Activated T-cell treated with anti-CD3 and anti-CD28 coated beads, Interleukin-2, amount 50 U/mL, for 72 hours (primary cell): ENCODE measurements around the gene UGT1A8. TPM values are rescaled to one million over a fixed set of nuclear protein-coding genes. Genes with fewer than 3 reads are reported as not detected.

ENCODE experiments used
- ATAC-seq, 2 donors: fragments of 150-1000 bp; cut with Tn5 transposase; replicated peaks in 1 of 2; 2 replicates each; pipeline ENCODE4 v1.10.0; 2021; ENCODE audit warnings: moderate library complexity in 2 of 2, mild to moderate bottlenecking in 1 of 2
- DNase-seq, 2 donors: peaks; one replicate each; pipeline ENCODE4 v3.0.0; 2021 to 2022; ENCODE audit warnings: mixed read lengths in 1 of 2
- H3K27ac Mint-ChIP-seq: one replicate; pipeline ENCODE4 v1.8.0; 2022; ENCODE audit warnings: mild to moderate bottlenecking, moderate library complexity, mixed read lengths
- H3K27me3 Mint-ChIP-seq: one replicate; pipeline ENCODE4 v1.8.0; 2022; ENCODE audit warnings: low read depth, mixed read lengths
- H3K36me3 Mint-ChIP-seq, 2 donors: one replicate each; pipeline ENCODE4 v1.8.0; 2022; ENCODE audit warnings: mixed read lengths in 2 of 2, mild to moderate bottlenecking in 1 of 2; ENCODE audit not compliant: insufficient read depth in 2 of 2
- H3K4me1 Mint-ChIP-seq: one replicate; pipeline ENCODE4 v1.8.0; 2022; ENCODE audit warnings: low read depth, mixed read lengths
- H3K4me3 Mint-ChIP-seq, 2 donors: one replicate each; pipeline ENCODE4 v1.8.0; 2022; ENCODE audit warnings: mild to moderate bottlenecking in 2 of 2, mixed read lengths in 2 of 2, moderate library complexity in 2 of 2
- H3K9me3 Mint-ChIP-seq, 2 donors: one replicate each; pipeline ENCODE4 v1.8.0; 2022; ENCODE audit warnings: mixed read lengths in 2 of 2
- total RNA-seq, 2 donors: library from RNA; stranded (reverse); gene quantifications; one replicate each; pipeline ENCODE4 v1.2.3, GENCODE V29; 2022

Gene UGT1A8
- total RNA-seq, 2 donors from 2014 or later, result not detected

GRCh38 chr2:233821196-233821595 lies 203.8 kb downstream of the UGT1A8 start:
- Mint-ChIP-seq H3K4me1 (no peaks in the 10 kb centered on the region), H3K27me3 (no peaks in the 10 kb centered on the region), H3K9me3 (no peaks in the 10 kb centered on the region)

GRCh38 chr2:233821709-233822100 lies 204.3 kb downstream of the UGT1A8 start:
- no peak overlapping the region for H3K4me3 Mint-ChIP-seq
- ATAC-seq (no peak), DNase-seq (no peak)
- no peaks in the 10 kb centered on the region for H3K4me1 Mint-ChIP-seq
- H3K27ac Mint-ChIP-seq, result no peak overlapping the region
- no peaks in the 10 kb centered on the region for H3K27me3 Mint-ChIP-seq
- no peaks in the 10 kb centered on the region for H3K9me3 Mint-ChIP-seq
- H3K36me3 Mint-ChIP-seq, result no peaks in the 10 kb centered on the region

More at GRCh38 chr2:233821196-233821595, 203.8 kb downstream of the UGT1A8 start:
- DNase-seq (no peak), ATAC-seq (no peak)
- Mint-ChIP-seq H3K27ac (no peak overlapping the region), H3K36me3 (no peaks in the 10 kb centered on the region), H3K4me3 (no peak overlapping the region)

GRCh38 chr2:233822101-233822771 lies 204.8 kb downstream of the UGT1A8 start:
- DNase-seq (no peak), ATAC-seq (no peak)
- no peaks in the 10 kb centered on the region for H3K27me3 Mint-ChIP-seq
- no peak overlapping the region for H3K27ac Mint-ChIP-seq
- no peaks in the 10 kb centered on the region for H3K36me3 Mint-ChIP-seq
- no peaks in the 10 kb centered on the region for H3K4me1 Mint-ChIP-seq
- H3K4me3 Mint-ChIP-seq, result no peak overlapping the region
- H3K9me3 Mint-ChIP-seq, result no peaks in the 10 kb centered on the region

Other genes with a start within 250 kb of the UGT1A8 start
- gene USP40, start 50.9 kb upstream of the UGT1A8 start, total RNA-seq, result 10 to 100 TPM; 14.7 to 19.6 TPM
- gene UGT1A10, start 18.8 kb downstream of the UGT1A8 start, total RNA-seq, result not detected
- not detected for gene UGT1A9, start 54.3 kb downstream of the UGT1A8 start, total RNA-seq
- gene UGT1A7, start 64.3 kb downstream of the UGT1A8 start, total RNA-seq, result not detected
- gene UGT1A6, start 75.3 kb downstream of the UGT1A8 start, total RNA-seq, result not detected
- gene UGT1A5, start 95.3 kb downstream of the UGT1A8 start, total RNA-seq, result not detected
- gene UGT1A4, start 101.1 kb downstream of the UGT1A8 start, total RNA-seq, result not detected
- gene UGT1A3, start 111.4 kb downstream of the UGT1A8 start, total RNA-seq, result not detected
- not detected for gene UGT1A1, start 142.6 kb downstream of the UGT1A8 start, total RNA-seq
- not detected for gene MROH2A, start 160.7 kb downstream of the UGT1A8 start, total RNA-seq
- 10 to 100 TPM; 84.3 to 93.5 TPM for gene HJURP, start 236.9 kb downstream of the UGT1A8 start, total RNA-seq